Globus pallidus (tissue), 1 donor: Measurements from ENCODE around the gene CNMD.

Experiments used
- DNase-seq: peaks from one replicate; pipeline ENCODE4 v3.0.0-alpha.2; 2015; ENCODE audit warnings: low spot score

Gene CNMD

DNA sequence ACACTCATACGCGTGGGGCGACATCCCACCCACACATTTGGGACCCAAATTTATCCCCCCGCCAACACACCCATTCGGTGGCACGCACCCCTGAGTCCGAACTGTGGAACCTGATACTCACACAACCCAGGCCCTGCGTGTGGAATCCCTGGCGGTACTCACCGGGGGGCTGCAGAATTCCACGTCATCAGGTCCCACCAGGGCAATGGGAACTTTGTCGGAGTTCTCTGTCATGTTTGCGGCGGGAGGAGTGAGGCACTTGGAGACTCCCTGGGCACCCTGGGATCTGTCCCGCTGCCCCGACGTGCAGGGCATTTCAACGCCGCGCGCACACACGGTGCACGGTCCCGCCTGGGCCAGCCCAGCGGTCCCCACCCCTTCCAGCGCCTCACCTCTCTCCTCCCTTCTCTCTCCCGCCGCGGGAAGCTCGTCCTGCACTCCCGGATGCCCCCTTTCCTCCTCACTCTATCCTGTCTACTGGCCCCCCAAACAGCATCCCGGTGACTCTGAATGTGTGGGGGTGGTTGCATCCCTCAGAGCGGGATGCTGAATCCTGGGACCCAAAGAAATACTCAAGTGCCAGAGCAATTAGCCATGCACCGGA lies at the start of gene CNMD:
CNMD (minus strand) TSS at position 353 of the 604 bp plus-strand sequence; CDS start at position 234, 119 bp downstream.
- DNase-seq, result no peak

GRCh38 chr13:52788011-52788410 lies 48.4 kb upstream of the CNMD start:
- no peak for DNase-seq

DNA sequence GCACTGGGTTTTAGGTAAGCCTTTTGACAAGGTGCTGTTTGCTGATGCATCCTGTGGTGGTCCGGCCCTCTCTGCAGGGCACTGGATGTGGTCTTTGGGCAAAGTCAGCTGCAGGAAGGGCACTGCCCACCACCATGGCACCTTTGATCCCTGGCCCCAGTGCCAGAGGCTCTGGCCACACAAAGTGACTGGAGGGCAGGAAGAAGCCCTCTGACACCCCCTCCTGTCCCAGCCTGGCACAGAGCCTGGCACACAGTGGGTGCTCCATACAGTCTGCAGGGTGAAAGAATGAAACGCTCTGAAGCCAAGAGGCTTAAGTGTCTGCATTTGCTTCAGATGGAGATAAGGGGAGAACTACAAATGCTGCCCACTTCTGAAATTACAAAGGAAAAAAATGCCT lies 47.6 kb upstream of the CNMD start:
- no peak for DNase-seq

- DNase-seq, result peak; percentile 93
Measured at GRCh38 chr13:52786766-52787165, 47.1 kb upstream of the CNMD start.

DNA sequence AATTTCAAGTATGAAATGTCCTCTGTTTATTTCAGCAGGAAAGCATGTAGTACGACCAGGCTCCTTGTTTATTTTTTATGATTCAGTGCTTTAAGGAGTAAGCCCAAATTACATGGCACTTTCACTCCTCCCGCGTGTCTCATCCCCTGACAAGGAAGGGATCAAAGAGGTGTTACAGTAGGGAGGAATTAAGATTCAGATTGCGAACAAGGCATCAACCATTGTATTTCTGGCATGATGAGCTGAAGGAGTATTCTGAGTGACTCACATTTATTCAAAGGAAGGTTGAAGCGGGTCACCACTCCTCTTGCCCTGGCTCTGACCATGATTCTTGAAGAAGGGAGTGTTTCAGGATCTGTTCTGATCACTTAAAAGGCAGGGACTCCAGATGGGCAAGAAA lies 46.1 kb upstream of the CNMD start:
- DNase-seq, result no peak

- DNase-seq, result no peak
Measured at GRCh38 chr13:52784591-52785340, 45.1 kb upstream of the CNMD start.

GRCh38 chr13:52783943-52784342 lies 44.3 kb upstream of the CNMD start:
- DNase-seq, result no peak

GRCh38 chr13:52782471-52783448 lies 43.1 kb upstream of the CNMD start:
- no peak for DNase-seq

DNA sequence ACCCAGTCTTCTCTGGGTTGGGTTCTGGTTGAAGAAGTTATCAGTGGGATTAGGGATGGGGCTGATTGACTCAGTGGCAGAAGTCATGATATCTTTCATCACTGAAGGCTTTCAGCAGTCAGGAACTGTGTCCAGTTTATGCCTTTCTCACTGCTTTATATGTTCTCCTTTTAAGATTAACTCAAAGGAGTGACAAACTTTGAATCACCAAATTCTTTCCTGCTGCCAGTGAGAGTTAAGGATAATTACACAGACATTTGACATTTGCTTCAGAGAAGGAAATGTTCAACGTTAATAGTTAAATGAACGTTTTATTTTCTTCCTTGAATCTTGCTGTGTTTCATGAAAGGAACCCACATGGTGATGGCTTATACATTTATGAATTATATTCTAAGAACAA lies 41.0 kb upstream of the CNMD start:
- DNase-seq, result no peak

DNA sequence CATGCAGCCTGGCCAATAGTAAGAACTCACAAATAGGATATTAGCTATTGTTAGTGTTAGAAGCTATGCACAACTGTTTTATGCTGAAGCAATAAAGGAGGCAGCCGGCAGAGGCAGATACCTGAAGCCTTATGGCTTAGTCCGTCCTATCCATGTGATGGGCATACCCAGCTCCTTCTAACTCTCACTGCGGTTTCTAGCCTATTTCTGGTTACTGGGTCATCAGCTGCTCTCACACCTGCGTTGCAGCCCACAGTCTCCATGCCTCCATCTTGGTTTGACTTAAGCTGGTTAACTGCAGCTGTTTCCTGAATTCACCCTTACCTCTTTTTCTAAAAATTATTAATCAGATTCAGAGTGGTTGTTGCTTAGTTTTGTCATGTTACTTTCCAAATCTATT lies 40.5 kb upstream of the CNMD start:
- DNase-seq, result no peak

GRCh38 chr13:52779103-52779502 lies 39.5 kb upstream of the CNMD start:
- peak; percentile 55 for DNase-seq

GRCh38 chr13:52776726-52777125 lies 37.1 kb upstream of the CNMD start:
- no peak for DNase-seq

DNA sequence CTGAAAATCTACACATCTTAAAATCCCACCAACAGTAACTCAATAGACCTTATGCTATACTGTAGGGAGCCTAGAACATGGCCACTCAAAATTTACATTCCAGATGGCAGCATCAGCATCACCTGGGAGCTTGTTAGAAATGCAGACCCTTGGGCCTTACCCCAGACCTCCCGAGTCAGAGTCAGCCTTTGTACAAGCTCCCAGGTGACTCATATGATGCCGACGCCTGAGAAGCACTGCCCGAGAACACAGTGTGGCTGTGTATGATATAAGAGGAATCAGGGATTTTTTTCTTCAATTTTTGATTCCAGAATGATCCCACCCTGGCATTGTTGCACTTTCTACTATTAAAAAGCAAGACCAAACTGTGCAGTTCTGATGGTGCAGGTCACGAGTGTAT lies 35.9 kb upstream of the CNMD start:
- DNase-seq, result no peak

GRCh38 chr13:52767949-52768516 lies 28.4 kb upstream of the CNMD start:
- DNase-seq, result no peak

DNA sequence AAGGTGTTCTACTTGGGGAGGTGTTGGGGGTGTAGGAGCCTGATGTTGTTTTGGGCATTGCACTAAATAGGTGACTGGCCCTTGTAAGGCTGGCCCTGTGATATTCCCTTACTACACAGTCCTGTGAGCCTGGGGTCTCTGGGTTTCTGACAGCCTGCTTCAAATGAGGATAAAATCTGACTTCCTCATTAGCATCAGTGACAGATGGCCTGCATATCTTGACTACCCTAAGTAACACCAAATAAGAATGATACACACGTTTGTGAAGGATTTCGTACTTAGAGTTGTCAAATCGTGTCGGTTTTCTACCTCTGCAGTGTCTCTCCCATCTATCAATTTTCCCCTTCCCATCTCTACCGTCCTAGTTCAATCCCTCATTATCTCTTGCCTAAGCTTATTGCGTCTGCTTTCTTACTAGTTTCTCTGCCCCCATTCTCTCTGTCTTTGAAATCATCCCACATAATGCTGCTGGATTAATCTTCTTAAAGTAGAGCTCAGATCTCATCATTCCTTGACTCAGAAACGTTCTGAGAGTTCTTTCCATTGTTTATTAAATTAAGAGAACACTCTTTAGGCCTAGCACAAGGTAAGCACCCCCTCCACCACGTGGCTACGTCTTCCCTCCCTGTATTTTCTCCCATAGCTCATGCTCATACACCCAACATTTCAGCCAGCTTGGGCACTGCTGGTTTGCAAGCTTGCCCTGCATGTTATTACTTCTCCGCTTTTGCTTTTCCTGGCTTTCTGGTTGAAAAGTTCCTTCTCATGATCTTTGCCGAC lies 26.2 kb upstream of the CNMD start:
- DNase-seq, result no peak

DNA sequence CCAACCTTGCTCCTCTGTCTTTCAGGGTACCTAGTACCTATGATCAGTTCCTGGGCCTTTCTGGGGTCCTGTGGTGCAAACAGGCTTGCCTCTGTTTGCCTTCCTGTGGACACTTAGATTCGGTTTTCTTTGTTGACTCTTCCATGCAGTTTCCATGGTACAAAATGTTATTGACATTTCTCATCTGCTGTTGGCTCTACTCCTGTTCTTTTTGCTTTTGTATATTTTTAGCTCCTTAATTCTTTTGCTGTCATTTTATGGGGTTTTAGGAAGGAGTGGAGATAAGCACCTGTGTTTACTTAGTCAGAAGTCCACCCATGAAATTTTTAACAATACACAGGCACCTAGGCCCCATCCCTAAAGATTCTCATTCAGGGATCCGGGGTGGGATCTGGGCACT lies 20.5 kb upstream of the CNMD start:
- no peak for DNase-seq

DNA sequence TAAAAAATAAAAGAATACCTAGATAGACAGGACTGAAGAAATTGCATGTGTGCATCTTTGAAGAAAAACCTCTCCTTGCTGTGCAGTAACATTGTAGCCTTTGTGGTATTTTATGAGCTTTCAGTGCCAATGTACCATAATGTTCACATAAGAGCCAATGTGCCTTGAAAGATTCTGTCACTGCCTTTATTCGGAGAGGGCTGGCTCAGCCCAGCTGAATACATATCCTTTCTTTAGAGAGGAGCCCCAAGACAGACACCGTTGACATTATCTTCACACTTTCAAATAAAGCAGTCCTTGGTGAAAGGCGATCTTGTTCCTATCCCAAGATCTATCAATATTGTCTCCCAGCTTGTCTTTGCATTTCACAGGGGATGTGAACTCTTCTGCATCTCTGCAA lies 18.5 kb upstream of the CNMD start:
- DNase-seq, result no peak

DNA sequence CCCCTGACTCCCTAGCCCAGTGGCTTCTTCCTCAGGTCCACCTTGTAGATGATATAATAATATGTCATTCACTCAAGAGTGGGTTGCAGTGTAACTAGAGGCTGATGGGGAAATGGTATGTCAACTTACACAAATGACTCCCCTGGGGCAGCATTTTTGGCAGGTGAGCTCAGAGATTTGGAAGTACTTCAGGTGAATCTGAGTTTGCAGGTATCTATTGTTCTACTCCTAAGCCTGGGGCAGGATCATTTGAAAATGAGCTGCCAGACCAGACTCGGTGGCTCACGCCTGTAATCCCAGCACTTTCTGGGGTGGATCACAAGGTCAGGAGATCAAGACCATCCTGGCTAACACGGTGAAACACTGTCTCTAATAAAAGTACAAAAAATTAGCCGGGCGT lies 11.6 kb upstream of the CNMD start:
- no peak for DNase-seq

DNA sequence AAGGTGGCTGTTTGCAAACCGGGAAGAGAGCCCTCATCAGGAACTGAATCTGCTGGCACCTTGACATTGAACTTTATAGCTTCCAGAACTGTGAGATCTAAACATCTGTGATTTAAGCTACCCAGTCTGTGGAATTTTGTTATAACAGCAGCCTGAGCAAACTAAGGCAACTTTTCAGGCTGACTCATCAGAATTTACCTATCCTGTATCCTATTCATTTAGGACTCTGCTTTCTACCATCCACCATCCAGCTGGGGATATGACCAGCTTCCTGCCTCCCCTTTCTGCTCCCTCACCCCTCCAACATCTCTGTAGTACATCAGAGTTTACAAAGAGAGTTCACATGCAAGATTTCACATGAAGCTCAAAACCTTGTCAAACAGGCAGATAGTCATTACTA lies 11.1 kb upstream of the CNMD start:
- DNase-seq, result no peak

- DNase-seq, result no peak
Measured at GRCh38 chr13:52749419-52749818, 9.8 kb upstream of the CNMD start.

DNA sequence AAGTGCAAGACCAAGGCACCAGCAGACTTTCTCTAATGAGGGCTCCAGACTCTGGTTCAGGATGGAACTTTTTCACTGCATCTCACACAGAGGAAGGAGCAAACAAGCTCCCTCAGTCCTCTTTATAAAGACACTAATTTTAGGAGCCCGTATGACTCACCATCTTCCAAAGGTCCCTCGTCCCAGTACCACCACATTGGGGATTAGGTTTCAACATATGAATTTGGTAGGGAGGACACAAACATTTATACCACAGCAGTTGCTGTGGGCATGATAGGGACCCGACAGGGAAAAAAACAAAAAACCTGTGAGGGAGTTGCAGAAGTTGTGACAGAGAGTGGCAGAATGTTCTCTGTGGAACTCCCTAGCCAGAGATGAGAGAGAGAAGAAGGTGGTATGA lies 6.5 kb upstream of the CNMD start:
- DNase-seq, result no peak
